NT2/D1 (cell line): Measurements from ENCODE around the gene P2RY6.

ENCODE experiments used
- DNase-seq: peaks from one replicate; pipeline ENCODE4 v3.0.0-alpha.2; 2011; ENCODE audit warnings: low read depth, low spot score
- H3K27me3 ChIP-seq: 2 replicates; pipeline ENCODE4 v1.6.0; 2011; ENCODE audit warnings: mild to moderate bottlenecking; ENCODE audit not compliant: insufficient read length, insufficient read depth
- H3K36me3 ChIP-seq: 2 replicates; pipeline ENCODE4 v1.6.1; 2011; ENCODE audit warnings: mild to moderate bottlenecking, low read length, mixed read lengths; ENCODE audit not compliant: insufficient read depth, insufficient read length
- H3K4me1 ChIP-seq: 2 replicates; pipeline ENCODE4 v1.5.1; 2011; ENCODE audit not compliant: insufficient read depth, insufficient read length
- H3K4me3 ChIP-seq: 2 replicates; pipeline ENCODE4 v1.5.1; 2011; ENCODE audit warnings: low read depth; ENCODE audit not compliant: insufficient read length
- H3K9ac ChIP-seq: 2 replicates; pipeline ENCODE4 v1.6.0; 2011; ENCODE audit warnings: low read depth; ENCODE audit not compliant: insufficient read length
- H3K9me3 ChIP-seq: 2 replicates; pipeline ENCODE4 v1.5.1; 2011; ENCODE audit warnings: mild to moderate bottlenecking, low read length; ENCODE audit not compliant: insufficient read depth
- SUZ12 ChIP-seq: IDR thresholded peaks from 2 replicates; pipeline ENCODE4 v1.6.1; 2011; ENCODE audit not compliant: insufficient read length, insufficient read depth; ENCODE audit errors: extremely low read depth
- YY1 ChIP-seq: IDR thresholded peaks from 2 replicates; pipeline ENCODE4 v1.6.1; 2011; ENCODE audit not compliant: insufficient read length, insufficient read depth
- ZNF274 ChIP-seq: IDR thresholded peaks from 2 replicates; pipeline ENCODE4 v1.6.1; 2011; ENCODE audit warnings: mild to moderate bottlenecking, low read depth, low read length

The P2RY6 gene

DNA sequence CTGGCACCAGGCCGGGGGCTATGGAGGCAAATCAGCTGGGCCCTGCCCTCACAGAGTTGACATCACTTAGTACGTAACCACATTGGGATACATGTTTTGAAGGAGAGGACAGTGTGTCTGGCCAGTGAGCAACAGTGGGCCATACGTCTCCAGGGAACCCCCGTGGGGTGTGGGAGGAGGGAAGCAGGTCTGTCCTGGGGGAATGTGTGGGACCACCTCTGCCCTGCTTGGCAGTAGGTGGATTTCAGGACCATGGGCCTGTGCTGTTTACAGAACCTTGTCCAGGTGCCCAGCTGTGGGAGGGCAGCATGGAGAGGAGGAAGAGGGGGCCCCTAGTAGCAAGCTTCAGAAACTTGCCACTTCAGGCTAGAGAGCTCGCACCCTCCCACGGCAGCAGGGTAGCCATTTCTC, 33.0 kb upstream of the P2RY6 start:
- no peaks in the 10 kb centered on the region for H3K36me3 ChIP-seq
- TF ChIP-seq SUZ12 = no peak
- TF ChIP-seq ZNF274 = no peak
- TF ChIP-seq YY1 = no peak
- H3K9ac ChIP-seq = no peak overlapping the region
- no peaks in the 10 kb centered on the region for H3K9me3 ChIP-seq
- no peak for DNase-seq
- peaks cover 10% of the 10 kb centered on the region for H3K4me1 ChIP-seq
- no peak overlapping the region for H3K4me3 ChIP-seq
- H3K27me3 ChIP-seq = no peaks in the 10 kb centered on the region

DNA sequence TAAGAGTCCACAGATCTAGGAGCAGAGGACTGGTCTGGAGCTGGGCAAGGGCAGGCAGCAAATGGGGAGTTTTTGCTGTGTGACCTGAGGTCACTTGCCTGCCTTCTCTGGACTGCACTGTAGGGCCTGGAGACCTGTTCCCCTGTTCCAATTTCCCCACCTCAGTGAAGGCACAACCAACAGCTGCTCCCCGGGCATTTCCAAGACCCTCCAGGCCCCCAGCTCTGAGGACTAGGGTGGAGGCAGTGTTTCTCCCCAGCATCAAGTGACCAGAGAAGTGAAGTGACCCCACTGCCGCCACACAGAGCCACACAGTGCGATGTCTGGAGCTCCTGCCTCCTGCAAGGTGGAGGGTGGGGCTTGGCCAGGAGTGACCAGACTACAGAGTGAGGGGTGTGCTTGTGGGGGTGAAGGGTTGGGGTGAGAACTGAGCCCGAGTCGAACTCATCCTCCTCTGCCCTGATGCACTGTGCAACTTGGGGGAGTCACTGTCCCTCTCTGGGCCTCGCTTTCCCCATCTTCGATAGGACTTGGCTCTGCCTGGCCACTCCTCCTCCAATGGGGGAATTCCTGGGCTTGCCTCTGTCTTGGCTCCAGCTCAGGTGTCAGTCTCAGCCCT, 32.5 kb upstream of the P2RY6 start:
- TF ChIP-seq ZNF274 (no peak), YY1 (no peak), SUZ12 (no peak)
- Histone ChIP-seq H3K36me3 (no peaks in the 10 kb centered on the region), H3K4me3 (no peak overlapping the region), H3K4me1 (peaks cover 10% of the 10 kb centered on the region), H3K9ac (no peak overlapping the region), H3K9me3 (no peaks in the 10 kb centered on the region), H3K27me3 (no peaks in the 10 kb centered on the region)
- no peak for DNase-seq

DNA sequence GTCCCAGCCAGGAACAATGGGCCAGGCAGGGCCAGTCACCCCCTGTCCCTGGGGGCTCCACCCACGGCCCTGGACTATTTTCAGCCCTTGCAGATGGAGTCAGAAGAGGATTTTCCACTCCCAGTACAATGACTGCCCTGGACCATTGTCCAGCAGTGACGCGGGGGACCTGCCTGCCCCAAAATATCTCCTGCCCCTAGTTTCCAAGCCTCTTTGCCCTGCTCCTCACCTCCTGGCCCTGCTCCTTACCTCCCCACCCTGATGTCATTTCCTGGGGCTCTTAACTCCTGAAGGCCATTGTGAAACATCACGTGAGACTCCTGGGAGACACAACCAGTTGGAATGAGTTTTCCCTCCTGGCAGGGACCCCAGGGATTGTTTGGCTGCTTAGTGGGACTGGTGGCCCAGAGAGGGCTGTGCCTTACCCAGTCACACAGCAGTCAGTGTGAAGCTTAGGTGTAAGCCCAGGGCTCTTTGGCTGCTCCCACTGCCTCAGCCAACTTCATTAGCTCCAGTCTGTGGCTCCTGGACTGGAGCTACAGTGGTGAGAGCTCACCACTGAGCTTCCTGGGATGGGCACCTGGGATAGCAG, 31.9 kb upstream of the P2RY6 start:
- H3K4me1 ChIP-seq = peaks cover 10% of the 10 kb centered on the region
- H3K27me3 ChIP-seq = no peaks in the 10 kb centered on the region
- TF ChIP-seq ZNF274 (no peak), SUZ12 (no peak), YY1 (no peak)
- no peaks in the 10 kb centered on the region for H3K36me3 ChIP-seq
- no peak overlapping the region for H3K4me3 ChIP-seq
- H3K9me3 ChIP-seq = no peaks in the 10 kb centered on the region
- DNase-seq = no peak
- H3K9ac ChIP-seq = no peak overlapping the region

DNA sequence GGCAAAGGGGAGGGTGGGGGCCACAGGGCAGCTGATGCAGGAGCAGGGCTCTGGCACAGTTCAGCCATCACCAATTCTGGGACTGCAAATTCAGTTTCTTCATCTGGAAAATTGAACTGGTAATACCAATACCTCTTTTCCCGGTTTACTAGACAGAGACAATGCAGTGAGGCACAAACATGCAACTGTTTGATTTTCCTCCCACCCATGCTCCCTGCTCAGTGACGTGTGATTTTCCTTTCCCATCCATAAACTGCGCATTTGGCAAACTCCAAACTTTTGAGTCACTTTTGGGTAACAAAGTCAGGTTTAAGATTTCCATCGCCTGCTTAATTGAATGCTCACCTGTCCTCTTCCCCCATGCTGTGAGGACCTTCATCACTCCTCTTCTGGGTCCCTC, 30.8 kb upstream of the P2RY6 start:
- no peak for TF ChIP-seq YY1
- no peak for TF ChIP-seq SUZ12
- no peak for TF ChIP-seq ZNF274
- H3K4me1 ChIP-seq = peaks cover 10% of the 10 kb centered on the region
- DNase-seq = no peak
- H3K27me3 ChIP-seq = no peaks in the 10 kb centered on the region
- no peaks in the 10 kb centered on the region for H3K36me3 ChIP-seq
- no peak overlapping the region for H3K4me3 ChIP-seq
- no peaks in the 10 kb centered on the region for H3K9me3 ChIP-seq
- H3K9ac ChIP-seq = no peak overlapping the region

DNA sequence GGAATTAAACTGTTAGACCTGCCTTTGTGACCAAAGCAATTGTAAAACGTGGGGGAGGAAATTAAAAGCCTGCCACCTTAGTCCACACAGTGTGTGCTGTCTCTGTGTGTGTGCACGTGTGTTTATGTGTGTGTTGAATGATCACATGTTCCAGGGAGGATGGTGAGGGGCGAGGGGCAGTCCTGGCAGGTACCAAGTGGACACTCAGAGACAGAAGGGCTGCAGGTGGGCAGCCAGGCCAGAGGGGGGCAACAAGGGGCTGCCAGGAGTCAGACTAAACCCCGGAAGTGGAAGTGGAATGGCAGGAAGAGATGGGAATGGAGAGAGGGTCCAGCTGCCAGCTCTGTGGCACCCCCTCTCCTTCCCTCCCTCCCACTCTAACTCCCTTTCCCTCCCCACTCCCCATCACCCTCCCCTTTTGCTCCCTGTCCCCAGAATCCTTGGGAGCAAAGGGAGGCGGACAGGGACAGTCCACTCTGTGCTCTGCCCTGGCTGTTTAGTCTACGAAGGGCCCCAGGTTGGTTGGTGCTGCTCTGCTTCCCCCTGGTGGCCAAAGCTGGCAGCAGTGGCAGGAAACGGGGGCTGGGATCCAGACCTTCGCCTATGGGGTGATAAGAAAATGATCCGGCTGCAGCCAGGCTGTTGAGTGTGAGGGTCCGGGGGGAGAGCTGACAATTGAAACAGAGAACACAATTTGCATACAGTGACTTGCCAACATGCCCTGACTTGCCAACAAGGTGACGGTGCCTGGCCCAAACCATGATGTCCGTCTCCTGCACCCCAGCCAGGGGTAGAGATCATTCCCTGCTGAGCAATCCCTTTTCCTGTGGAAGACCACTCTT, 29.7 kb upstream of the P2RY6 start:
- H3K9ac ChIP-seq = no peak overlapping the region
- DNase-seq = peak; percentile 54
- no peaks in the 10 kb centered on the region for H3K9me3 ChIP-seq
- no peaks in the 10 kb centered on the region for H3K36me3 ChIP-seq
- TF ChIP-seq SUZ12 = no peak
- TF ChIP-seq YY1 = no peak
- TF ChIP-seq ZNF274 = no peak
- peaks cover 10% of the 10 kb centered on the region for H3K4me1 ChIP-seq
- no peaks in the 10 kb centered on the region for H3K27me3 ChIP-seq
- H3K4me3 ChIP-seq = no peak overlapping the region

DNA sequence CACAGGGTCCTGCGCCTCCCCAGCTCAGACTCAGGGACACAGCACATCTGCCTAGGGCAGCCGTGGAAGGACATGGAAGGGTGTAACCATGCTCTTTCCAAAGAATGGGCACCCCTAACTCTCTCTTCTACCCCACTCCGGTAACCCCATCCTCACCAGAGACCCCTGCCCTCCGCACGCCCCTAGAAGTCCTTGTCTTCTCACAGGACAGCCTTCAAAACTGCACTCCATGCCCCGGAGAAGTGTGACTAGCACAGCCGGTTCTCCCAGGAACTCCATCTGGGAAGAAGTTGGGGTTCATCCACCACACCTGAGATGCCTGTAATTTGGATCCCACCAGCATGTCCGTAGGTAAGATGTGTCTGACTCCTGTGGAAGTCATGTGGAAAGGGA, 29.0 kb upstream of the P2RY6 start:
- Histone ChIP-seq H3K36me3 (no peaks in the 10 kb centered on the region), H3K9me3 (no peaks in the 10 kb centered on the region), H3K4me3 (no peak overlapping the region), H3K4me1 (peaks cover 10% of the 10 kb centered on the region), H3K9ac (no peak overlapping the region), H3K27me3 (no peaks in the 10 kb centered on the region)
- no peak for DNase-seq
- TF ChIP-seq ZNF274 = no peak
- TF ChIP-seq YY1 = no peak
- TF ChIP-seq SUZ12 = no peak

DNA sequence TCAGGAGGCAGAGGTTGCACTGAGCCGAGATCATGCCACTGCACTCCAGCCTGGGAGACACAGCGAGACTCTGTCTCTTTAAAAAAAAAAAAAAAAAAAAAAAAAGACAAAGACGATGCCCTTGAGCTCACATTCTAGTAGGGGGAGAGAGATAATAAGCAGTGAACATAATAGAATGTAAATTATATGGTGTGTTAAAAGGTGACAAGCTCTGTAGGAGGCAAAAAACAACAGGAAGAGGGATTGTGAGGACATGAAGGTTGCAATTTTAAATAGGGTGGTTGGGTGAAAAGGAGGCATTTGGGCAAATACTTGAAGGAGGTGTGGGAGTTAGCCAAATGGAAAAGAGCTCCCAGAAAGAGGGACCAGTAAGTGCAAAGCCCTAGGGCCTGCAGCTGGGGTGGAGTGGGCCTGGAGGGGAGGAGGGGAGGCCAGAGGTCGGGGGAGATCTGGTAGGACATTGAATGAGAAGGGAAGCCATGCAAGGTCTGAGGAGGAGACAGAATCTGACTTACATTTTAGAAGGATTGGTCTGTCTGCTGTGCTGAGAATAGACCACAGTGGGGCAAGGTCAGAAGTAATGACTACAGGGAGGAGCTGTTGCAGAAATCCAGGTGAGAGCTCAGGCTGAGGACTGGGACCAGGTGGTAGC, 27.4 kb upstream of the P2RY6 start:
- no peak for TF ChIP-seq YY1
- TF ChIP-seq ZNF274 = no peak
- no peak for TF ChIP-seq SUZ12
- no peak for DNase-seq

More for the DNA sequence above, 27.4 kb upstream of the P2RY6 start:
- no peaks in the 10 kb centered on the region for H3K27me3 ChIP-seq
- peaks cover 9% of the 10 kb centered on the region for H3K4me1 ChIP-seq
- H3K36me3 ChIP-seq = no peaks in the 10 kb centered on the region
- H3K9ac ChIP-seq = no peak overlapping the region
- H3K9me3 ChIP-seq = no peaks in the 10 kb centered on the region
- no peak overlapping the region for H3K4me3 ChIP-seq
